Activated gamma-delta T cell (primary cell): Measurements from ENCODE around the gene ALOX12B.
"Not testable (repeated sequence)": the region's sequence is repeated elsewhere in the genome, so short reads cannot be mapped to it uniquely, and the experiment has no call there.

ENCODE experiments used
- DNase-seq: peaks from one replicate; lab custom pipeline; 2025; lab: John Stamatoyannopoulos, UW

Gene ALOX12B

GRCh38 chr17:8118769-8119580, 31.5 kb upstream of the ALOX12B start:
- peak; percentile 65 for DNase-seq

DNA sequence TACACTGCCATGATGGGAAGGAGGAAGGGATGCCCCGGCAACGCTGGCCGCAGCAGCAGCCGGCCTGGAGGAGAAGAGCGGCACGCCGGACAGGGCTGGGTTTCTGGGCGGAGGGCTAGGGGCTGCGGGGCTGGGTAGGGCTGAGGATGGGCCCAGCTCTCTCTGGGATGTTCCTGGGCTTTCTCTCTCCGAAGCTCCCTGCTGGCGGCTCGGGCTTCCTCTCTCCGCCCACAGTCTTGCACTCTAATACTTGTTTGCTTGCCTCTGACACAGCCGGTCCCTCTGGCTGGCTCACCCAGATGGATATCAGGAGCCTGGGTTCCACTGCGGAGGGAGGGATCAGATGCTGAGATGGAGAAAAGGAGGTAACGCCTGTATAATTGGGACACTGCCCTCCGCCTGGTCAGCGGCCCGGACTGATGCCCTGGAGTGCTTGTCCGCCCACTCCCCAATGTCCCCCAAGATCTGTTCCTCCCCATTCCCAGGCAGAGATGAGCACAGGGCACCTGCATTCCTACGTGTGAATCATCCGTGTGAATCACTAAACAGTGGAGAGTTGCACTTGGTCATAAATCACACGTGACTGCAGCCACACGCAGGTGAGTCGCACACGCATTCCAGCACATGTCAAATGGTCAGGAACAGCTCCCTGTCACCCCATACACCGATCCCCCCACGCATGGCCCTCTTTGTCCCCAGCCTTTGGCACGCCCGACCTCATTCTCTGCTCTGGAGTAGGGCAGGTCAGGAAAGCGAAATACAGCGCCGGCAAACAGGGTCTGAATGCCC, 30.7 kb upstream of the ALOX12B start, which contains the start of gene ALOXE3:
TSS of gene ALOXE3 (minus strand) at position 535 of the 789 bp plus-strand sequence. CDS start at position 11, 524 bp downstream.
- DNase-seq = no peak

DNA sequence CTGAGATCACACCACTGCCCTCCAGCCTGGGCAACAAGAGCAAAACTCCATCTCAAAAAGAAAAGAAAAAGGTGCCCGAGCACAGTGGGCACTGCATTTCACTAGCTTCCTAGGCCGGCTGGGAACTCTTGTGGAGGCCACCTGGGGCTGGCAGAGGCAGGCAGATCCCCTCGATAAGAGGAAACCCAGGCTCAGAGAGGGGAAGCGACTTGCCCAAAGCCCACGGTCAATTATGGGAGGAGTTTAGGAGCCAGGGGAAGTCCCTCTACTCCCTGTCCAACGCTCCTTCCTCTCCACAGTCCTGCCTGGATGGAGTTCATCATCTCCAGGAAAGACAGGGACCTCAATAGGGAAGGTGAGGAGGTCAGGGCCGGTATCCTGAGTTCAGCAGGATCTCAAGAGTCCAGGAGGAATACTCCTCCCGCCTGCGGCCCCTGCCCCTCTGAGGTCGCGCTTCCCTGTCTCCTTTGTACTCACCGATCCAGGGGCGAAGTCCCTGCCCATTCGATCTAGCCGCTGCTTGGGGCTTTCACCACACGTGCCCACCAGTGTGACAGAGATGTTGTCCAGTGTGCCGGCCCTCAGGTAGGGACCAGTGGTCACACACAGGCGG, 30.0 kb upstream of the ALOX12B start:
- DNase-seq = no peak

DNA sequence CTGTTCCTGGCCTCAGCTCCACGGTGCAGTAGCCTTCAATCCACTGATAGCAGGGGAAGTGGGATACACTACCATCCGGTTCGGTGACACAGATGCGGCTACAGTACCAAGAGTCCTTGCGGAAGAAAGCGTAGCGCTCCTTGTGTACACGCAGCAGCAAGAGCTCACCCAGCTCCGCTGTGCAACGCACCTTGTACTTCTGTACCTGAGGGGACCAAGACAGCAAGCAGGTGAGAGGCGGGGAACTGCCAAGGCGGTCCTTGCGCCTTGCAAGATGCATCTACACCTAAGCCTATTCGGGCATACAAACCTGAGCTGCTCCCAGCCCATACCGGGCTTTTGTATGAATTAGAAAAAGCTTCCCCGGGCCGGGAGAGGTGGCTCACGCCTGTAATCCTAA, 29.3 kb upstream of the ALOX12B start:
- DNase-seq = no peak

- no peak for DNase-seq
These were observed 23.4 kb upstream of the ALOX12B start for GRCh38 chr17:8110907-8111306.

DNA sequence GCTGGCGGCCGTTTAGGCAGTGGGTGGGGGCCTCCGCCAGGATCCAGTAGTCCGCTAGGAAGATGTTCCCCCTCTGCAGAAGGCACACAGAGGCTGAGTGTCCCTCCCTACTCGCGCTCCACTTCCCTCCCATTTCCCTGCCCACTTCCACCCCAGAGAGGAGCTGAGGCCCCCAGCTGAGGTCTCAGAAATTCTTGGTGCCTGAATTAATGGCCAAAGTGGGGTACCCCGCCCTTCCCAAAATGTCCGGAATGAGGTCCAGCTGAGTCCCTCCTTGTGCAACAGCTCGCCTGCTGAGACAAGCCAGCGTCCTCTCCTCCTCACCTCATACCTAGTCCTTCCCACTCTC, 22.9 kb upstream of the ALOX12B start:
- no peak for DNase-seq

DNA sequence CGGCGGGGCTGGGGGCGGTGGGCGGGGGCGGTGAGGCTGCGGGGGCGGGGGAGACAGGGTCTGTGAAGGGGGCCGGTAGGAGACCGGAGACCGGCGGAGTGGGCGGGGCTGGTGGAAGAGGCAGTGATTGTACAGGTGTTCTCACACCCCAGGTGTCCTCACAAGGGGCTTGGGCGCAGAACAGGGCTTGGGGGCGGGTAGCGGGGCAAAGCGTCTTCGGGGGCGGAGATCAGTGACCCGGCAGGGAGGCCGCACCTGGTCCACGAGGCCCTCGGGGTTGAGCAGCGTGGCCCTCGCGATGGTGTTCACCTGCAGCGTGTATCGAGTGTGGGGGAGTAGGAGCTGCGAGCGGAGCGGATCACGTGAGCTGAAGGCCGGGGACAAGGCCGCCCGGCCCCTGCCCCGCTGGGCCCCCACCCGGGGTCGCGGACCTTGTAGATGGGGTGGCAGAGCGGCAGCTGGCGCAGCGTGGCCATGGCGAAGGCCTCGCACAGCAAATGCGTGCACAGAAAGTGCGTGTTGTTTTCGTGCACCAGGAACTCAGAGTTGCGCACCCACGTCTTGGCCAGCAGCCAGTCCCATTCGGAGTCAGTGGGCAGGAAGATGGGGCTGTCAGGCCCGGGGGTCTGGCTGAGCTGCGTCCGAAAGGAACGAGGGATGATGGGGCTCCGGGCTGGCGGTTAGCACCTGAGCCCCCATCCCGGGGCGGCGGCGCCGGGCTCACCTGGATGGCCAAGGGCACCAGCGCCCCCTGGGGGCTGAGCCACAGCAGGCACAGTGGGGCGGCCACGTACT, 22.3 kb upstream of the ALOX12B start:
- DNase-seq = peak; percentile 54

GRCh38 chr17:8108972-8109660, 21.6 kb upstream of the ALOX12B start:
- no peak for DNase-seq

DNA sequence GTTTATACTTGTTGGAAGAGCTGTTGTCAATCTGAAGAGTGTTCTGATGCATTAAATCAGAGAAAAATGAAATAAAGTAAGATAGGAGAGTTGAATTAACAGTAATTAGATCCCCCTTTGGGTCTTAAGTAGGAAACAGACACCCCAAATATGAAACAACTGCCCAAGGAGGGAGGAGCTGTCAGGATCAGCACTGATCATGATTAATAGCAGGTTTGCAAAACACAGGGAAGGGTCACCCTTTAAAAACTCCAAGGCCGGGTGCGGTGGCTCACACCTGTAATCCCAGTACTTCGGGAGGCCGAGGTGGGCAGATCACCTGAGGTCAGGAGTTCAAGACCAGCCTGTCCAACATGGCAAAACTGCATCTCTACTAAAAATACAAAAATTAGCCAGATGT, 19.5 kb upstream of the ALOX12B start:
- DNase-seq = not testable (repeated sequence)

DNA sequence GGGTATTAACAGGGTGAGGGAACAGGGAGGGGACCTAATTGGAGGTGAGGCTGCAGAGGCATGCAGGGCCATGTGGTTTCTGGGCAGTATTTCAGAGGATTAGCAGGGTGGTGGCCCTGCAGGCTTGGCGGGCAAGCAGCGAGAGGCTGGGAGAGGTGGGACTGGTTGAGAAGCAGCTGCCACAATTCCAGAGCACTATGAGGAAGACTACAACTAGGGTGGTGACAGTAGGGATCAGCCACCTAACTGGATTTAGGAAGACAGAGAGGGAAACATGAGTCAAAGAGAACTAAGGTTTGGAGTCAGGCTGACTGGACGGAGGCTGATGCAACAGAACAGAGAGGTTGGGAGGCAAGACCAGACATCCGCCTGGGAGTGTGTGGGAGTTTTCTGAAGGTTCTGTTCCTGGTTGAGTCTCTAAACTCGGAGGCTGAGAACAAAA, 18.5 kb upstream of the ALOX12B start:
- DNase-seq = no peak

DNA sequence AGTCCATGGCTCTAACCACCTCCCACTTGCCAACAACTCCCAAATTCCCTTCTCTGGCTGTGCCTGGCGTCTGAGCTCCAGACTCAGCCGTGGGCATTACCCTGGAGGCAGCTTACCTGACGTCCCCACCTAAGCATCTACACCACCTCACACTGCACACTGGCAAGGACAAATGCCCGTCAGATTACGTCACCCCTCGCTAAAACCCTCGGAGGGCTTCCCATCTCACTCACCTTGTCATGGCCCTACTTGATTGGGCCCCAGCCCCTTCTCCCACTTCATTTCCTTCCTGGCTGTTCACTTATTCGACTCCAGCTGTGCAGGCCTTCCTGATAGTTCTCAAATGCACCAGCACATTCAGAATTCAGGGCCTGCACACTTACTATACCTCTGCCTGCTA, 17.4 kb upstream of the ALOX12B start:
- DNase-seq = no peak

- DNase-seq = no peak
These were observed 16.0 kb upstream of the ALOX12B start for GRCh38 chr17:8103549-8103948.

- DNase-seq = no peak
These were observed 14.2 kb upstream of the ALOX12B start for GRCh38 chr17:8101721-8102120.

GRCh38 chr17:8100763-8101162, 13.2 kb upstream of the ALOX12B start:
- DNase-seq = no peak

GRCh38 chr17:8100111-8100510, 12.6 kb upstream of the ALOX12B start:
- DNase-seq = no peak

GRCh38 chr17:8096541-8096940, 9.0 kb upstream of the ALOX12B start:
- no peak for DNase-seq

GRCh38 chr17:8095361-8095760, 7.8 kb upstream of the ALOX12B start:
- DNase-seq = no peak

DNA sequence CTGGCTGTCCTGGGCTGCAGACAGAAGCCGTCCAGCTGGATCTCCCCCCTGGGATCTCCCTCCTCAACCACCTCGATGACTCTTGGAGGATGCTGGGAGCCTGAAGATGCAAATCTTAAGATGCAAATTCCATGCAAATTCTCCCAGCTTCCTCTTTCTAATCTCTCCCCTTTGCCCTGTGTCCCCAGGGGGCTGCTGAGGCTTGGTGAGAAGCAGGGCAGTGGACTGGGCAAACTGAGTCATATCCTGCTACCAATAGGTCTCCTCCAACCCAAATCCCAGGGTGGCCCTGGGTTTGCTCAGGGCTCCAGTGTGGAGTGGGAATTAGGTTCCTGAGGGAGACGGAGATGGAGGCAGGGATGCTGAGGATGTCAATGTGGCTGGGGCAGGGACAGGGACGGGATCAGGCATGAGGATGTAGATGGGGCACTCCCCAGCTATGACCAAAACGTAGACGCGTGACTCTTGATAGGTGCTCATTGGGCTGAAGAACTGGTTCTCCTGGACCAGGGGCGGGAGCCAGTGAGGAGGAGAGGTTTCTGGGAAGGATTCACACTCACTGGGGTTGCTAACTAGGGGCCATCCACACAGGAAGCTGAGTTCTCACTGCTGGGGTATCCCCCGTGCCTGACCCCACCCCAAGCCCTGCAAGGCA, 3.6 kb upstream of the ALOX12B start:
- DNase-seq = no peak

GRCh38 chr17:8089728-8090127, 2.2 kb upstream of the ALOX12B start:
- DNase-seq = no peak

GRCh38 chr17:8087952-8088230, 375 bp upstream of the ALOX12B start:
- DNase-seq = no peak

GRCh38 chr17:8084250-8084649, 3.3 kb downstream of the ALOX12B start:
- no peak for DNase-seq
